Transverse colon (tissue), 4 donors: ENCODE data around the gene LAMA3. TPM values are rescaled to one million over a fixed set of nuclear protein-coding genes. Genes with fewer than 3 reads are reported as not detected.
A peak's percentile ranks its signal among the peaks of the same experiment; 100 is the strongest.

Experiments used
- DNase-seq: peaks from one replicate; pipeline ENCODE4 v3.0.0-alpha.2; 2019
- H3K27ac ChIP-seq, 4 donors: fragments of 200-600 bp; sonication (generic); 2 replicates each; pipeline ENCODE4 v1.5.1; 2016 to 2018; ENCODE audit warnings: inconsistent platforms in 4 of 4
- H3K27me3 ChIP-seq: fragments of 200-600 bp; sonication (generic); 2 replicates; pipeline ENCODE4 v1.5.1; 2017; ENCODE audit warnings: inconsistent platforms
- H3K36me3 ChIP-seq, 4 donors: fragments of 200-600 bp; sonication (generic); 2 replicates each; pipeline ENCODE4 v1.5.1; 2017 to 2019; ENCODE audit warnings: inconsistent platforms in 4 of 4
- H3K4me1 ChIP-seq, 4 donors: fragments of 200-600 bp; sonication (generic); 2 replicates each; pipeline ENCODE4 v1.5.1; 2017 to 2020; ENCODE audit warnings: inconsistent platforms in 4 of 4
- H3K4me3 ChIP-seq, 4 donors: fragments of 200-600 bp; sonication (generic); 1 replicate in 1 of 4; 2 replicates in 3 of 4; pipeline versions ENCODE4 v1.5.1 to v1.6.1; 2017 to 2019; ENCODE audit warnings: inconsistent platforms in 4 of 4
- H3K9me3 ChIP-seq, 2 donors: fragments of 200-600 bp; sonication (generic); 2 replicates each; pipeline ENCODE4 v1.5.1; 2017 to 2019; ENCODE audit warnings: inconsistent platforms in 2 of 2
- CTCF ChIP-seq, 5 experiments: fragments of 200-600 bp in 3 of 5; fragments of 450-650 bp in 2 of 5; sonication (generic) in 3 of 5; IDR thresholded peaks; 1 replicate in 2 of 5; 2 replicates in 3 of 5; pipeline ENCODE4 v1.5.1; 2016 to 2017; ENCODE audit warnings: antibody characterized with exemption in 5 of 5, inconsistent platforms in 3 of 5, mild to moderate bottlenecking in 2 of 5, moderate library complexity in 1 of 5
- EP300 ChIP-seq: sonication (generic); formaldehyde crosslinking; IDR thresholded peaks from one replicate; pipeline ENCODE4 v1.6.1; 2017; ENCODE audit warnings: antibody characterized with exemption, low read depth
- POLR2A ChIP-seq: fragments of 450-650 bp; IDR thresholded peaks from one replicate; pipeline ENCODE4 v1.6.1; 2016; ENCODE audit warnings: antibody characterized with exemption, mild to moderate bottlenecking, moderate library complexity
- POLR2AphosphoS5 ChIP-seq, 3 donors: sonication (generic); formaldehyde crosslinking; IDR thresholded peaks; one replicate each; pipeline ENCODE4 v1.6.1; 2016; ENCODE audit warnings: antibody characterized with exemption in 3 of 3
- WGBS, 2 donors: methylation state at CpG; one replicate each; pipeline ENCODE4 v1.1.5; 2018; ENCODE audit warnings: low coverage in 1 of 2; 5-methylcytosine and 5-hydroxymethylcytosine counted together
- in situ Hi-C, 4 donors: fragments of 200-750 bp; cut with MboI; loops; one replicate each; pipeline versions ENCODE4 v1.15.0 to v1.15.1; 2017; ENCODE audit warnings: low sequenced_read_pairs in 3 of 4, low pct_ligation_motif_present in 1 of 4, low pct_unique_long_range_greater_than_20kb in 1 of 4
- intact Hi-C: fragments of 100-400 bp; cut with DNase I; formaldehyde crosslinking; loops from one replicate; pipeline ENCODE4 v1.15.1; 2023; ENCODE audit warnings: low total_unique reads
- total RNA-seq, 4 donors: library from RNA; depleted of rRNA; stranded (reverse); fragments of >200 nt; gene quantifications; one replicate each; pipeline ENCODE4 v1.1.0, GENCODE V29; 2016

Gene LAMA3
- total RNA-seq, 4 donors from 2014 or later = 17.5 to 71.8 (median 47.4) TPM

- intact Hi-C loops = no loop called here
- TF ChIP-seq CTCF (IDR thresholded peaks at IDR 0.05) (no peak), POLR2AphosphoS5 (IDR thresholded peaks at IDR 0.05) (no peak), POLR2A (no peak), EP300 (no peak)
- H3K4me3 ChIP-seq = no peak overlapping the region
- WGBS, 2 donors = 50 to 76% methylated on average over 1 to 2 of the region's 2 CpGs
- peaks cover 3 to 19% (median 16%) of the 10 kb centered on the region in 4 donors for H3K4me1 ChIP-seq
- in situ Hi-C loops = loop anchor here in 2 of 4 donors (10.0 to 25.0 kb wide), 2 partner anchors 69 to 93 kb away; no protein-coding TSS in a partner anchor
- peak; percentile 17 for DNase-seq
- no peaks in the 10 kb centered on the region for H3K36me3 ChIP-seq
- no peaks in the 10 kb centered on the region for H3K9me3 ChIP-seq
- H3K27ac ChIP-seq = no peak overlapping the region
- H3K27me3 ChIP-seq = peaks cover 18% of the 10 kb centered on the region
Observed at GRCh38 chr18:23693846-23694245, 4.6 kb downstream of the LAMA3 start.

DNA sequence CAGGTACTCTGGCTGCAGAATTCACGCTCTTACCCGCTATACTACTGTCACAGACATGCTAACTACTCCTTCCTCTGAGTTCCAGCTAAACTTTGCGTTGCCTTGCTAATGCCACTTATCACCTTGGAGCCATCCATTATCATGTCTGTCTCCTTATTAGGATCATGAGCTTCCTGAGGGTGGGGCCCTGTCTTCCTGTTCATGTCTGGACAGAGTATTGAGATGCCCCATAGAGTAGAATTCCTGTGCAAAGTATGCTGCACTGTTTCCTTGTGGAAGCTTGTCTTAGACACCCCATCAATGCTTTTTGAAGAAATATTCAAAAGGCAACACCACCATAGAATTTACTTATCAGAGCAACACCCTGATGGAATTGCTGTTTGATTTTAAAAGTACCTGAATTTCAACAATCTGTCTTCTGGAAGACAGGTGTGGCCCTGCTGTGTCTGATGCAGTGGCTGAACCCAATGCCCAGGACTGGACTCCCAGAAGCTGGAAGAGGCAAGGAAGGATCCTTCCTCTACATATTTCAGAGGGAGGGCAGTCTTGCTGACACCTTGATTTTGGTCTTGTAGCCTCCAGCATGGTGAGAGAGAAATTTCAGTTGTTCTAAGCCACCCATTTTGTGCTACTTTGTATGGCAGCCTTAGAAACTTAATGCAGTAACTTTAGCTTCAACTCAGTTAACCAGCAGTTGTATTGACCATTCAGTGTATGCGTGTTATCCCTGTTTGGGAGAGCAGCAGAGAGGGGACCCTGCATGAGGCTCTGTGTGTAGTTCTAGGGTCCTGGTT, 5.6 kb downstream of the LAMA3 start:
- 96% methylated on average over 4 of the region's 4 CpGs; no CpG with 5 or more reads in 1 of the 2 donors for WGBS, 2 donors
- no peaks in the 10 kb centered on the region for H3K9me3 ChIP-seq
- peaks cover 8% of the 10 kb centered on the region for H3K27me3 ChIP-seq
- H3K36me3 ChIP-seq = no peaks in the 10 kb centered on the region
- in situ Hi-C loops = loop anchor here in 2 of 4 donors (10.0 to 25.0 kb wide), 2 partner anchors 70 to 92 kb away; no protein-coding TSS in a partner anchor
- intact Hi-C loops = no loop called here
- H3K4me3 ChIP-seq = no peak overlapping the region
- no peak for DNase-seq
- TF ChIP-seq EP300 (no peak), POLR2AphosphoS5 (IDR thresholded peaks at IDR 0.05) (no peak)
- H3K4me1 ChIP-seq = peaks cover 0 to 11% (median 8%) of the 10 kb centered on the region in 4 donors
- H3K27ac ChIP-seq = no peak overlapping the region

- Histone ChIP-seq H3K27me3 (no peaks in the 10 kb centered on the region), H3K27ac (no peak overlapping the region), H3K9me3 (no peaks in the 10 kb centered on the region), H3K4me1 (no peaks in the 10 kb centered on the region), H3K4me3 (no peak overlapping the region), H3K36me3 (no peaks in the 10 kb centered on the region)
- WGBS, 2 donors = 59 to 73% methylated on average over 1 to 2 of the region's 2 CpGs
- intact Hi-C loops (no loop called here), in situ Hi-C loops (no loop called here)
- TF ChIP-seq POLR2AphosphoS5 (IDR thresholded peaks at IDR 0.05) = no peak
- TF ChIP-seq POLR2A = no peak
- TF ChIP-seq EP300 = no peak
- no peak for TF ChIP-seq CTCF (IDR thresholded peaks at IDR 0.05)
- DNase-seq = no peak
Observed at GRCh38 chr18:23701017-23701416, 11.8 kb downstream of the LAMA3 start.

DNA sequence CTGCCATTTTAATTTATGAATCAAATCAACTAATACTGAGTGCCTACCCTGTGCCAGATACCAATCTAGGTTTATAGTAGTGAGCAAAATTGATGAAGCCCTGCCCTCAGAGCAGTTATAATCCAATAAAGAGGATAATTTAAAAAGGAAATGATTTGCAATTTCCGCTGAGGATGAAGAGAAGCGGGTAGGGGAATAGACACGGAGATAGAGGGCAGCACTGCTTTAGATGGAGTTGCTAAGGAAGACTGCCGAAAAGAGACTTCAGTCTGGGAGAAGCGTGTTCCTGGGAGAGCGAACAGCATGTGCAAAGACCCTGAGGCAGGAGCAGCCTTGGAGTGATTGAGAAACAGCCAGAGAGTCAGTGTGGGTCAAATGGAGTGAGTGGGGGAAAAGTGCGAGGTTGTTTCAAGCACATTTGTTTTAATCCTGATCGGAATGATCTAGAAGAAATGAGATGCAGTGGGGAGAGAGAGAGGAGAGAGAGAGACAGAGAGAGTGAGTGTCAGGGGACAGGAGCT, 12.4 kb downstream of the LAMA3 start:
- no peak for TF ChIP-seq EP300
- TF ChIP-seq POLR2A = no peak
- TF ChIP-seq POLR2AphosphoS5 (IDR thresholded peaks at IDR 0.05) = no peak
- no peak for TF ChIP-seq CTCF (IDR thresholded peaks at IDR 0.05)
- intact Hi-C loops = no loop called here
- Histone ChIP-seq H3K27me3 (no peaks in the 10 kb centered on the region), H3K4me1 (no peaks in the 10 kb centered on the region), H3K9me3 (no peaks in the 10 kb centered on the region), H3K4me3 (no peak overlapping the region), H3K27ac (no peak overlapping the region), H3K36me3 (no peaks in the 10 kb centered on the region)
- in situ Hi-C loops = no loop called here
- WGBS, 2 donors = 92 to 95% methylated on average over 8 of the region's 8 CpGs
- DNase-seq = no peak
